ENCODE measurements around the gene FNDC11. TPM values are rescaled to one million over a fixed set of nuclear protein-coding genes. Genes with fewer than 3 reads are reported as not detected.
A peak's percentile ranks its signal among the peaks of the same experiment; 100 is the strongest.

Gene FNDC11
- total RNA-seq, 3 donors from 2014 or later (not counting 1 experiment from before 2014, with no cell fraction given), result 0.19 to 0.75 (median 0.25) TPM

GRCh38 chr20:63544241-63544957 is 9.6 kb upstream of the FNDC11 start:
- Histone ChIP-seq H3K4me1 (ENCODE audit: control insufficient read depth, insufficient read depth, low read length) (peaks cover 19% of the 10 kb centered on the region), H3K9me3 (ENCODE audit: control insufficient read depth, insufficient read depth, low read length) (no peaks in the 10 kb centered on the region), H3K27me3 (ENCODE audit: control insufficient read depth, insufficient read depth, low read length) (no peaks in the 10 kb centered on the region), H3K4me3 (ENCODE audit: low read length) (no peak overlapping the region), H3K27ac (ENCODE audit: low read length) (no peak overlapping the region), H3K36me3 (ENCODE audit: control insufficient read depth, insufficient read depth, low read length) (no peaks in the 10 kb centered on the region)
- Mint-ChIP-seq H3K36me3 (no peaks in the 10 kb centered on the region), H3K4me1 (peaks cover 0 to 2% of the 10 kb centered on the region in 2 donors), H3K27ac (no peak overlapping the region), H3K4me3 (no peak overlapping the region), H3K9me3 (no peaks in the 10 kb centered on the region), H3K27me3 (ENCODE audit: low read depth in 2 of 2) (peaks cover 0 to 3% of the 10 kb centered on the region in 2 donors)
- DNase-seq (no peak), ATAC-seq (no peak)
- TF ChIP-seq, protein P1, sequence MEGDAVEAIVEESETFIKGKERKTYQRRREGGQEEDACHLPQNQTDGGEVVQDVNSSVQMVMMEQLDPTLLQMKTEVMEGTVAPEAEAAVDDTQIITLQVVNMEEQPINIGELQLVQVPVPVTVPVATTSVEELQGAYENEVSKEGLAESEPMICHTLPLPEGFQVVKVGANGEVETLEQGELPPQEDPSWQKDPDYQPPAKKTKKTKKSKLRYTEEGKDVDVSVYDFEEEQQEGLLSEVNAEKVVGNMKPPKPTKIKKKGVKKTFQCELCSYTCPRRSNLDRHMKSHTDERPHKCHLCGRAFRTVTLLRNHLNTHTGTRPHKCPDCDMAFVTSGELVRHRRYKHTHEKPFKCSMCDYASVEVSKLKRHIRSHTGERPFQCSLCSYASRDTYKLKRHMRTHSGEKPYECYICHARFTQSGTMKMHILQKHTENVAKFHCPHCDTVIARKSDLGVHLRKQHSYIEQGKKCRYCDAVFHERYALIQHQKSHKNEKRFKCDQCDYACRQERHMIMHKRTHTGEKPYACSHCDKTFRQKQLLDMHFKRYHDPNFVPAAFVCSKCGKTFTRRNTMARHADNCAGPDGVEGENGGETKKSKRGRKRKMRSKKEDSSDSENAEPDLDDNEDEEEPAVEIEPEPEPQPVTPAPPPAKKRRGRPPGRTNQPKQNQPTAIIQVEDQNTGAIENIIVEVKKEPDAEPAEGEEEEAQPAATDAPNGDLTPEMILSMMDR (IDR thresholded peaks at IDR 0.05), result no peak
- intact Hi-C loops (cut with micrococcal nuclease), result no loop called here
- 86% methylated on average over 27 of the region's 27 CpGs for WGBS (ENCODE audit: insufficient coverage)

GRCh38 chr20:63544958-63545516 is 8.9 kb upstream of the FNDC11 start:
- intact Hi-C loops (cut with micrococcal nuclease), result no loop called here
- H3K9me3 ChIP-seq (ENCODE audit: control insufficient read depth, insufficient read depth, low read length), result no peaks in the 10 kb centered on the region
- Mint-ChIP-seq H3K36me3 (no peaks in the 10 kb centered on the region), H3K4me3 (no peak overlapping the region), H3K4me1 (peaks cover 0 to 5% of the 10 kb centered on the region in 2 donors), H3K27ac (no peak overlapping the region), H3K9me3 (no peaks in the 10 kb centered on the region), H3K27me3 (ENCODE audit: low read depth in 2 of 2) (peaks cover 0 to 6% of the 10 kb centered on the region in 2 donors)
- DNase-seq (no peak), ATAC-seq (no peak)
- peaks cover 19% of the 10 kb centered on the region for H3K4me1 ChIP-seq (ENCODE audit: control insufficient read depth, insufficient read depth, low read length)
- H3K27me3 ChIP-seq (ENCODE audit: control insufficient read depth, insufficient read depth, low read length), result no peaks in the 10 kb centered on the region
- TF ChIP-seq, protein P1 (IDR thresholded peaks at IDR 0.05), result no peak
- H3K36me3 ChIP-seq (ENCODE audit: control insufficient read depth, insufficient read depth, low read length), result no peaks in the 10 kb centered on the region
- 83% methylated on average over 19 of the region's 19 CpGs for WGBS (ENCODE audit: insufficient coverage)
- H3K27ac ChIP-seq (ENCODE audit: low read length), result no peak overlapping the region
- H3K4me3 ChIP-seq (ENCODE audit: low read length), result no peak overlapping the region

- intact Hi-C loops (cut with micrococcal nuclease), result no loop called here
- Histone ChIP-seq H3K9me3 (ENCODE audit: control insufficient read depth, insufficient read depth, low read length) (no peaks in the 10 kb centered on the region), H3K27ac (ENCODE audit: low read length) (no peak overlapping the region), H3K36me3 (ENCODE audit: control insufficient read depth, insufficient read depth, low read length) (no peaks in the 10 kb centered on the region), H3K27me3 (ENCODE audit: control insufficient read depth, insufficient read depth, low read length) (no peaks in the 10 kb centered on the region), H3K4me1 (ENCODE audit: control insufficient read depth, insufficient read depth, low read length) (peaks cover 19% of the 10 kb centered on the region), H3K4me3 (ENCODE audit: low read length) (no peak overlapping the region)
- TF ChIP-seq, protein P1 (IDR thresholded peaks at IDR 0.05), result no peak
- no peaks in the 10 kb centered on the region for H3K9me3 Mint-ChIP-seq
- H3K4me1 Mint-ChIP-seq, result peaks cover 0 to 5% of the 10 kb centered on the region in 2 donors
- H3K27me3 Mint-ChIP-seq (ENCODE audit: low read depth in 2 of 2), result peaks cover 0 to 6% of the 10 kb centered on the region in 2 donors
- no peak overlapping the region for H3K27ac Mint-ChIP-seq
- DNase-seq (peak in 1 of 2 donors; percentile 36), ATAC-seq (no peak)
- H3K36me3 Mint-ChIP-seq, result no peaks in the 10 kb centered on the region
- WGBS (ENCODE audit: insufficient coverage), result 39% methylated on average over 6 of the region's 6 CpGs
- no peak overlapping the region for H3K4me3 Mint-ChIP-seq
Measured at GRCh38 chr20:63545814-63546213, 8.1 kb upstream of the FNDC11 start.
